NCI-H1105 (cell line): Measurements from ENCODE around the gene KLHDC7A.

Experiments
- DNase-seq: peaks from one replicate; lab custom pipeline; 2025; lab: John Stamatoyannopoulos, UW

The KLHDC7A gene

DNA sequence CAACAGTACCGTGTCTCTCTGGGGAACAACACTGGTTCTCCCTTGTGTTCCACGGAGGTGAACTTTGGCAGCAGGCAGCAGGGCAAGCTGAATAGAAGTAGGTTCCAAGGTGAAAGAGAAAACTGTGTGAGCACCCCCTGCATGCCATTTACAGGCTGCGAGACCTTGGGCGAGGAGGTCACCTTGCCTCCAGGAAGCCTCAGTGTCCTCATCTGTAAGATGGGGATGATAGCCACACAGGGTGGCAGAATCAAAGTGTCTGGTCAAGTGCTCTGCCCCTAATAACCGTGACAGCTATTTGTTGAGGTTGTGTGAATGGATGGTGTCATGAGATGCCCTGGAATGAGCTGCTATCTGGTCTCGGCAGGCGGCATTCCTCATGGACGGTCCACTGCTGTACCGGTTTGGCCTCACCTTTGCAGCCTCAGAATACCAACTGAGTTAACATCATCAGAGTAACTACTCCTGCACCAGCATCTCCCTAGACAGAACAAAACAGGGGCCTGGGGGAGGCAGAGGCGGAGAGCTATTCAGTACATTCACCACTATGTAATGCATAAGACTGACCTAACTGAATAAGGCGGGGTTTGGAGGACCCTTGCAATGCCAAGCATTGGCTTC, 7.4 kb upstream of the KLHDC7A start:
- no peak for DNase-seq

DNA sequence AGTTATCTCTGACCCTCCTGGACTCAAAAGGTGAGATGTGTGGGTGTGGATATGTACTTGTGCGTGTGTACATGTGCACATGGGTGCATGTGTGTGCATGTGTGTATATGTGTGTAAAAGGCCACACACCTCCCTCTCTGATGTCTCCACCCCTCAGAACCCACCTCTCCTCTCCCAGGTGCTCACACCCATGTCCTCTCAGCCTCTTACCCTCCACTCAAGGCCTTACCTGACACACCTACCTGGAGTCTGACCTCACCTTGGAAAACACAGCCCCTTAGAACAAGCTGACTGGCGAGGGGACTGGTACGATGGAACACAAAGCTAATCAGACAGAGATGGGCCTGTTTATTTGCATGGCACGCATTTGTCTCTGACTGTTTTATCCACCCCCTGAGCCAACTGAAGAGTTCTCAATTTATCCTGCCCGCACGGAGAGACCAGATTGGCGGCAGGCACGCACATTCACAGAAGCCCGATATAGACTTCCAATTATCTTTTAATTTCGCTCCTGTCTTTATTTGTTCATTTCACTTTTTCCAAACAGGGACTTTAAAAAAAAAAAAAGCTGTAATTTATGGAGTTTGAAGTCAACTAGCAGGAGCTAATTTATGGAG, 6.1 kb upstream of the KLHDC7A start:
- no peak for DNase-seq

DNA sequence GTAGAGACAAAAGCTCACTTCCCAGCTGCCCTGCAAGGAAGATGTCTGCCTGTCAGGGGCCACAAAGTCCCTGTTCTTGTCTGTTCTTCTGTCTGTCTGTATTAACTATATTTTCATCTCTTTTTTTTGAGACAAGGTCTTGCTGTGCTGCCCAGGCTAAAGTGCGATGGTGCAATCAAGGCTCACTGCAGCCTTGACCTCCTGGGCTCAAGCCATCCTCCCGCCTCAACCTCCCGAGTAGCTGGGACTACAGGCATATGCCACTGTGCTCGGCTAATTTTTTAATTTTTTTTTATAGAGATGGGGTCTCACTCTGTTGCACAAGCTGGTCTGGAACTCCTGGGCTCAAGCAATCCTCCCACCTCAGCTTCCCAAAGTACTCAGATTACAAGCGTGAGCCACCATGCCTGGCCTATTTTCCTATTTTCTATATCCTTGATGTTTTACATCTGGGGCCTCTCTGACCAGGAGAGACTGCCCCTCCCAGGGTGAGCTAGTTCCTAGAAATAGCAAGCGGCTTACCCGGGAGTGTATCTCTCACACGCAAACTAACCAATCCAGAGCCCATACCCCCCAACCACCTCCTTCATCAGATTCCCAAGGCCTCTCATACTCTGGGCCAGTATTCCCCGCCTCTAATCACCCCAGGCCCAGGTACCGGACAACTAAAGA, 5.4 kb upstream of the KLHDC7A start:
- no peak for DNase-seq

DNA sequence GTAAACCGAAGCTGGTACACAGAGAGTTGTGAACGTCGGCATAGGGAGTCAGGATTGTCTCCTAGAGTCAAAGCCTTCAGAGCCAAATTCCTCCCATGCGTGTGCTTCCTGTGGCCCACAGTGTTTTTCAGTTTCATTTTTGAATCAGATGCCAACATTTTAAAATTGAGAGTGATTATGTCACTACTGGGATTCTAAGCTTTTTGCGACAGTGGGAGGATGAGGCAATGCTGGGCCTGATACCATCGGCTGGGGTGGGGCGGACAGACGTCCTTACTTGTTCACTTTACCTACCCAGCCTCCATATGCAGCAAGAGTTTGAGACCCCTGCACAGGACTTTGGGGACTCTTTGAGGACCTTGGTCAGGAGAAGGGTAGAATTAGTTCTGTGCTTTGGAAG, 1.3 kb upstream of the KLHDC7A start:
- no peak for DNase-seq

DNA sequence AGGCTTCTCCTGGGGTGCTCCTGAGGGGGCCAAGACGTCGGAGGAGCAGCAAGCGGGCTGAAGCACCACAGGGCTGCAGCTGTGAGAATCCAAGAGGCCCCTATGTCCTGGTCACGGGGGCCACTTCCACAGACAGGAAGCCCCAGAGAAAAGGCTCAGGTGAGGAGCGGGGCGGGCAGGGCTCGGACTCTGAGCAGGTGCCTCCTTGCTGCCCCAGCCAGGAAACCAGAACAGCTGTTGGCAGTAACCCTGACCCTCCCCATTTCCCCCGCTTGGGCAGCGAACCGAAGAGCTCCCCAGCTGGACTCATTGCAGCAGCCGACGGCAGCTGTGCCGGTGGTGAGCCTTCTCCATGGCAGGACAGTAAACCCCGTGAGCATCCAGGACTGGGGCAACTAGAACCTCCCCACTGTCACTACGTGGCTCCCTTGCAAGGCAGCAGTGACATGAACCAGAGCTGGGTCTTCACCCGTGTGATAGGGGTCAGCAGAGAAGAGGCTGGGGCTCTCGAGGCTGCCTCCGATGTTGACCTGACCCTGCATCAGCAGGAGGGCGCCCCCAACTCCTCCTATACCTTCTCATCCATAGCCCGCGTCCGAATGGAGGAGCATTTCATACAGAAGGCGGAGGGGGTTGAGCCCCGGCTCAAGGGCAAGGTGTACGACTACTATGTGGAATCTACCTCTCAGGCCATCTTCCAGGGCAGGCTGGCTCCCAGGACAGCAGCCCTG, 625 bp downstream of the KLHDC7A start:
- peak; percentile 53 for DNase-seq

DNA sequence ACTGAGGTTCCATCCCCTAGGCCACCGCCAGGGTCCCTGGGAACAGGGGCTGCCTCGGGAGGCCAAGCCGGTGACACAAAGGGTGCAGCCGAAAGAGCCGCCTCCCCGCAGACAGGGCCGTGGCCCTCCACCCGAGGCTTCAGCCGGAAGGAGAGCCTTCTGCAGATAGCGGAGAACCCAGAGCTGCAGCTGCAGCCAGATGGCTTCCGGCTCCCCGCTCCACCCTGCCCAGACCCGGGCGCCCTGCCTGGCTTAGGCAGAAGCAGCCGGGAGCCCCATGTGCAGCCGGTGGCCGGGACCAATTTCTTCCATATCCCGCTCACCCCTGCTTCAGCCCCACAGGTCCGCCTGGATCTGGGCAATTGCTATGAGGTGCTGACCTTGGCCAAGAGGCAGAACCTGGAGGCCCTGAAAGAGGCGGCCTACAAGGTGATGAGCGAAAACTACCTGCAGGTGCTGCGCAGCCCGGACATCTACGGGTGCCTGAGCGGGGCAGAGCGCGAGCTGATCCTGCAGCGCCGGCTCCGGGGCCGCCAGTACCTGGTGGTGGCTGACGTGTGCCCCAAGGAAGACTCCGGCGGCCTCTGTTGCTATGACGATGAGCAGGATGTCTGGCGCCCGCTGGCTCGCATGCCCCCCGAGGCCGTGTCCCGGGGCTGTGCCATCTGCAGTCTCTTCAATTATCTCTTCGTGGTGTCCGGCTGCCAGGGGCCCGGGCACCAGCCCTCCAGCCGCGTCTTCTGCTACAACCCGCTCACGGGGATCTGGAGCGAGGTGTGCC, 1.4 kb downstream of the KLHDC7A start:
- DNase-seq: no peak

DNA sequence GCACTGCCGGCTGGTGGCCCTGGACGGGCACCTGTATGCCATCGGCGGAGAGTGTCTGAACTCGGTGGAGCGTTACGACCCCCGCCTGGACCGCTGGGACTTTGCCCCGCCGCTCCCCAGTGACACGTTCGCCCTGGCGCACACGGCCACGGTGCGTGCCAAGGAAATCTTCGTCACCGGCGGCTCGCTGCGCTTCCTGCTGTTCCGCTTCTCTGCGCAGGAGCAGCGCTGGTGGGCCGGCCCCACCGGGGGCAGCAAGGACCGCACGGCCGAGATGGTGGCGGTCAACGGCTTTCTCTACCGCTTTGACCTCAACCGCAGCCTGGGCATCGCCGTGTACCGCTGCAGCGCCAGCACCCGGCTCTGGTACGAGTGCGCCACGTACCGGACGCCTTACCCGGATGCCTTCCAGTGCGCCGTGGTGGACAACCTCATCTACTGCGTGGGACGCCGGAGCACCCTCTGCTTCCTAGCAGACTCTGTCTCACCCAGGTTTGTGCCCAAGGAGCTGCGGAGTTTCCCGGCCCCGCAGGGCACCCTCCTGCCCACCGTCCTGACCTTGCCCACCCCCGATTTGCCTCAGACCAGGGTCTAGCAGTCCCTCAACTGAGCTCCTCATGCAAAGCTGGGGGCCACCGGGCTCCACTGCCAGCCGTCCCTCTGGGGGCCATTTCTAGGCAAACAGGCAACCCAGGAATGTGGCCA, 2.1 kb downstream of the KLHDC7A start:
- no peak for DNase-seq

DNA sequence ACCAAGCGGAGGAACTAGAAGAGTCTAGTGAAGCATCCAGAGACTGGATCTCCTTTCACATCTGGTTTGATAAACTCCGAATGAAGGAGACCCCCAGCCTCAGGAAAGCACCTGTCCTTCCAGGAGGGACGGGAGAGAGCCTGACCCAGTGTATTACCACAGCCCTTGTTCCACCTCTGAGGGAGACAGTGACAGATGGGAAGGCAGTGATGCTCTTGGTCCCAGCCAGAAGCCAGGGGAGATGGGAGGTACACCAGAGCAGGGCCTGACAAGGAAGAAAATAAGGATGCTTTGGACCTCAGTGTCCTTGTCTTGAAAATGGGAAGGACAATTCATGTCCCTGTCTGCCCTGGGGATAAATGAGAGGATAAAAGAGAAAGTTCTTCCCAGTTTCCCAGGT, 3.5 kb downstream of the KLHDC7A start:
- DNase-seq: no peak

DNA sequence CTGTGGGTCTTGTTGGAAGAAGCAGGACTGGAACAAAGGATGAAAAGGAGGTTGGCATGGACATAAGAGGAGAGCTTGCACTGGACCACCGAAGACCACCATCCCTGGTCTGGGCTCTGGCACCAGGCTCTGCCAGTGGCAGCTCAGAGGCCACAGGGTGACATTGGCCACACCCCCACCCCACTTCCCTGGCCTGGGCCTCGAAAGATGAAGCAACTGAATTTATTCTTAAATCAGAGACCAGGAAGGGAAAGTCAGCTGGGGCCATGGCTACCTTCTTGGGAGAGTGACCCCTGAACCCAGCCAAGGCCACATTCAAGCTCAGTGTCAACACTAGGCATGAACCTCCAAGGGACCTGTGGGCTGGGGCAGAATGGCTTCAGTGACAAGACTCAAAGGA, 4.0 kb downstream of the KLHDC7A start:
- DNase-seq: no peak

DNA sequence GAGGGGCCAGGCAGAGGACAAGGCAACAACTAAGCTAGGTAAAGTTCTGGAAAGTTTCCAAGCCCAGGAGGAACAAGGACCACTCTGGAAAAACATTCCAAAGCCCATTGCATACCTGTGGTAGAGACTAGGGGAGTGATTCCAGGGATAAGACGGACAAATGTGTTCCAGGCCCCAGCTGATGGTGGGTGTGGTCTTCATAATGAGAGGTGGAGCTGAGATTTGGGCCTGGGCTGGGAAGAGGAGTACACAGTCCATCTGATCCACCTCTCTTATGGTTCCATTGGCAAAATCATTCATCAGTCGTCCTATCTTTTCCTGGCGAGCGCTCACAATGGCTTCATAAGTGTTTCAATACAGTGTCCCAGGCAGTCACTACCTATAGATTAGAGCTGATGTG, 4.5 kb downstream of the KLHDC7A start:
- no peak for DNase-seq

DNA sequence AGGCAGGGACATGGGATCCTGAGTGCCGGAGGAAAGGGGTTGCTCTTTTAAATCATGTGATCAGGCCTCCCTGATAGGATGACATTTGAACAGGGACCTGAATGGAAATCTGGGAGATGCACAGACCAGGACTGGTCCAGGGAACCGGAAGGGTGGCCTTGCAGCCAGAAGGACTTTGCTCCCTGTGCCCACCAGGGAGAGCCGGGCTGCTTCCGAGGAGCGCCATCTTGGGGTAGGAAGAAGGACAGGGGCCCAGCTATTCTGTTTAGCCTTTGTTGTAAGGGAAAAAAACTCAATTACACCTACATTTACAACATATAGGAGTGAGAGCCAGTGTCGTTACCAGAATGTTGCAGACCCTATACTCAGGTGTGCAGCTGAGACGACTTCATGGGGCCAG, 5.5 kb downstream of the KLHDC7A start:
- DNase-seq: no peak

DNA sequence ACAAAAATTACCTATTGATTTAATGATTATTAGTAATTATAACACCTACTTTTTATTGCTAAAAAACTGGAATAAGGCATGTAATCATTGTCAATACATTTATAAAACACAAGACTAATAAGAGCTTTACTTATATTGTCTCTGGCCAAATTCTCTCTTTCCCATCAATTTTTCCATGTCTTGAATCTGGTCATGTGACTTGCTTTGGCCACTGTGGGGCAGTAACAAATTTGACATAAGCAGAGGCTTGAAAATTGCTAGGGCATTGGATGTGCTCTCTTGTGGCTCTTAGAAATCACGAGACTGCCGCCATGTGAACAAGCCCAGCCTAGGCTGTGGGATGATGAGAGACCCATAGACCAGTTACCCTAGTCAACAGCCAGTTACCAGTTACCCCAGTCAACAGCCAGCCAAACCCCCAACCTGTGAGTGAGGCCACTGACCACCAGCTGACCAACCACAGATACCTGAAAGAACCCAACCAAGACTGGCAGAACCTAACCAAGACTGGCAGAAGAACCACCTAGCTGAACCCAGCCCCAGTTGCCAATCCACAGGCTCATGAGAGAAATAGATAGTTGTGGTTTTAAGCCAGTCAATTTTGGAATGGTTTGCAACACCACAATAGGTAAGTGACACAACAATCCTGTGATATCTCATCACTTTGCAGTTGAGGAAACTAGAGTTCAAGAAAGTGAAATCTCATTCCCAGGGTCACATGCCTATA, 8.8 kb downstream of the KLHDC7A start:
- no peak for DNase-seq

DNA sequence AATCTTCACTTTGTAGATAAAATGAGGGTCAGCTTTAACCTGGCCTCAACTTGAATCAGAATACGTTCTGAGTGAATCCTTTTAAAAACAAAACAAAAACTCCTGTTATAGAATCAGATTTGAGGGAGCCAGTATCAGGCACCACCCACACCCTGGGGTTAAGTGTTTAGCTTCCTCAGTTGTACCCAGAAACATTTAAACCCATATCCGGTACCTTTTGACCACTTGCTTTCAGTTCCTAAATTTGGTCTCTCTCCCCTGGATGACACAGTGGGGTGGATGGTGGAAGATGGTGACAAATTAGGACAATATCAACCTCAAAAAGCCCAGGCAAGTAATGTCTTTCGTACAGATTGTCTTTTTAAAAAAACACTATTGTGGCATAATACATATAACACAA, 10.4 kb downstream of the KLHDC7A start:
- no peak for DNase-seq

DNA sequence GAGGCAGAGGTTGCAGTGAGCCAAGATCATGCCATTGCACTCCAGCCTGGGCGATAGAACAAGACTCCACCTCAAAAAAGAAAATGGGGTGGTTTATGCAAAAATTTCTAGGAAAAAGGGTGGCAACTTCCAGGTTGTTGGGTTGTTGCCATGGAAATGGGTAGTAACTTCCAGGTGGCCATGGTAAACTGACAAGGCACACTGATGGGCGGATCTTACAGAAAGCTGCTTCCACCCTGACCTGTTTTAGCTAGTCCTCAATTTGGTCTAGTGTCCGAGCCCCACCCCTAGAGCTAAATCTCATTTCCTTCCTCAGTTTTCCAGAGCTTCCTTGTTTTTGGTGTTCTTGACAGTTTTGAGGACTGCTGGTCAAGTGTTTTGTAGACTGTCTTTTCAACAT, 13.6 kb downstream of the KLHDC7A start:
- DNase-seq: no peak

DNA sequence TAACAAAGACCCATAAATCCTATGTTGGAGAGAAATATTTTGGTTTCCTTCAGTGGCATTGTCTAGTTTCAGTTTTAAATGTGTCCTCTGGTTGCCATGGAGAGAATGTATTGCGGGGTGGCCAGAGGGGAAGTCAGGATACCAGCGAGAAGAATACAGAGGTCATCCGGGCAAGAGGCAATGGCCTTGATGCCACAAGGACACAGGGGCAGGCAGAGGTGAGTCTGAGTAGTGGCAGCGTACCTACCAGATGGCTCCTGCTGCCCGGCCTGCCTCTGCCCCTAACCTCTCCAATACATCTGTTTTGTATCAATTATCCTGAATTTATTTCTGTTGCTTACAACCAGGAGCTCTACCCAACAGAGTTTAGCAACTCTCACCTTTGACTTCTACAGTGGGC, 14.9 kb downstream of the KLHDC7A start:
- DNase-seq: no peak

DNA sequence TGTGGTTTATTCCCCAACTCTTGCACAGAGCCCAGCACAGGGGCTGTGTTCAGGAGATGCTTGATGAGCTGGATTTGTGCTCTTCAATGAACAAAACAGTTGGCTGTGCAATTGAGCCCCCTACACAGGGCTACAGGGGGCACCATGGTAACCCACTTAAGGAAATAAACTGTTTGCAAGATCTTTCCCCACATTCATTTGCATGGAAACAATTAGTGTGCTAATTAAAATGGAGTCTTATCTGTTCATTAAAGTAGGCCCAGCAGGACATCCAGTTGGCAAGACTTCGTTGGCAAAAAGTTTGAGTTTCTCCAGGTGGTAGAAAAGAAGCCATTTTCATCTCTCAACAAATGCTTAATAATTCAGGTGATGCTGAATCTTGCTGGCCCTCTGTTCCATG, 15.3 kb downstream of the KLHDC7A start:
- DNase-seq: no peak

DNA sequence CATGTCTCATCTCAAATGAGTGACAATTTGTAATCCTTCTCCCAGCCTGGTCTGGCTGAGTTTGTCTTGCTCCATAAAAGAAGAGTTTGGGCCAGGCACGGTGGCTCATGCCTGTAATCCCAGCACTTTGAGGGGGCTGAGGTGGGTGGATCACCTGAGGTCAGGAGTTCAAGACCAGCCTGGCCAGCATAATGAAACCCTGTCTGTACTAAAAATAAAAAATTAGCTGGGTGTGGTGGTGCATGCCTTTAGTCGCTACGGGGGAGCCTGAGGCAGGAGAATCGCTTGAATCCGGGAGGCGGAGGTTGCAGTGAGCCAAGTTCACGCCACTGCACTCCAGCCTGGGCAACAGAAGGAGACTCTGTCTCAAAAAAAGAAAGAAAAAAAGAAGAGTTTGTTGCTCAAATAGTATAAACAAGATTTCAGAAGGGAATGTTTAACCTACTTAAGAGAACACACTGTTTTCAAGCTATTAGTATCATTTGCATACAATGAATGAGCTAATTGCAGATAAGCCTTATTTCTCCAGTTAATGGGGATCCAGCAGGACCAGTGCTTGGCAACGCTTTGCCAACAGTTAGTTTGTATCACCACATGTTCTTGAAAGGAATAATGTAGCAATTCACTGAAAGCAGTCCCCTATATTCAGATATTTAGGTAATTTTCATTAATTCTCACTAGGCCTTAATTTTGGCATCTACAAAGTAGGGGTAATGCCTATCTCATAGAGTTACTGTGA, 15.9 kb downstream of the KLHDC7A start:
- no peak for DNase-seq

DNA sequence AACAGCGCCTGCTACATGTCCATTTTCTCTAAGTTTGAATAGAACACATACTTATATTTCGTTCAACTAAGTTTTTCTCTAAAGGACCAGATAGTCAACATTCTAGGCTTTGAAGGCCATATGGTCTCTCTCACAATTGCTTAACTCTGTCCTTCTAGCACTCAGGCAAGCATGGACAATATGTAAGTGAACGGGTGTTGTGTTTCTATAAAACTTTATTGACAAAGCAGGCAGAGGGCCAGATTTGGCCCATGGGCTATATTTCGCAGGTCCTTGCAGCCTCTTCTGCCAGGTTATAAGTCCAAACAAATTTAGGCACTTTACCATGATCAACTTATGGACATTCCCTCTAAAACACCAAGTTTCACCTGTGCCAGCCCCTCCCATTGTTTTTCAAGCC, 21.1 kb downstream of the KLHDC7A start:
- DNase-seq: no peak

DNA sequence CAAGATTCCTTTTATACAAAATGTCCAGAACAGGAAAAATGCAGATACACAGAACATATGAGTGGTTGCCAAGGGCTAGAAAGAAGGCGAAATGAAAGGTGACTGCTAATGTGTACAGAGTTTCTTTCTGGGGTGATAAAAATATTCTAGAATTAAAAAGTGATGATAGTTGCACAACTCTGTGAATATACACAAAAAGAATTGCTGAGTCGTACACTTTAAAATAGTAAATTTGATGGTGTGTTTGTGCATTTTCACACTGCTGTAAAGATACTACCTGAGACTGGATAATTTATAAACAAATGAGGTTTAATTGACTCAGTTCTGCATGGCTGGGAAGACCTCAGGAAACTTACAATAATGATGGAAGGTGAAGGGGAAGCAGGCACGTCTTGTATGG, 23.9 kb downstream of the KLHDC7A start:
- no peak for DNase-seq

DNA sequence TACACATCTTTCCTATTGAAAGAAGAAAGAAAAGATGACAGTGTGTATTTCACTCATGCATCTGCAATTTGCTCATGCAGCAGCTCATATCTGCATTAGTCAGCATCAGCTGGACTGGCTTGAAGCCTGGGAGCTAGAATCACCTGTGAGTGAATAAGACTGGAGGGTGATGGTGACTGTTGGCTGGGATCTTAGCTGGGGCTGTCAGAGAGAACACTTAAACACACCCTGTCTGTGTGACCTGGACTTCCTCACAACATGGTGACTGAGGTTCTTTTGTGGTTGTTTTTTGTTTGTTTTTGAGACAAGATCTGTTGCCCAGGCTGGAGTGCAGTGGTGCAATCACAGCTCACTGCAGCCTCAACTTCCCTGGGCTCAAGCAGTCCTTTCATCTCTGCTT, 24.9 kb downstream of the KLHDC7A start:
- DNase-seq: no peak
